Measurements from ENCODE around the gene STK33.

The STK33 gene

GRCh38 chr11:8604078-8604723, 10.2 kb upstream of the STK33 start:
- FAIRE-seq: peak; percentile 73
- DNase-seq (ENCODE audit: extremely low spot score, insufficient read length, low read depth): no peak

DNA sequence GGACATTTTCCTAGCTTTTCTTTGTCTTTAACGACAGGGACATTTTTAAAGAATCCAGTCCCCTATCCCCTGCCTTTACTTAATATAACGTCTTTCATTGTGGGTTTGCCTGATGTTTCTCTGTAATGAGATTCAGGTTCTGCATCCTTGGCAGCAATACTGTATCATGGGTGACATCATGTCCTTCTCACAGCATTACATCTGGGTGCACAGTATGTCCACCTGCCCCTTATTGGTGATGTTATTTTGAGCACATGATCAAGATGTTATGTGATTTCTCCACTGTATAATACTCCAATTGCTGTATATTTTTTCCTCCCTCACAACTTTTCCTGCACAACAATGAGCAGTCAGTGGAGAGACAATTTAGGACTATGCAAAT, 9.7 kb upstream of the STK33 start:
- no peak for FAIRE-seq

DNA sequence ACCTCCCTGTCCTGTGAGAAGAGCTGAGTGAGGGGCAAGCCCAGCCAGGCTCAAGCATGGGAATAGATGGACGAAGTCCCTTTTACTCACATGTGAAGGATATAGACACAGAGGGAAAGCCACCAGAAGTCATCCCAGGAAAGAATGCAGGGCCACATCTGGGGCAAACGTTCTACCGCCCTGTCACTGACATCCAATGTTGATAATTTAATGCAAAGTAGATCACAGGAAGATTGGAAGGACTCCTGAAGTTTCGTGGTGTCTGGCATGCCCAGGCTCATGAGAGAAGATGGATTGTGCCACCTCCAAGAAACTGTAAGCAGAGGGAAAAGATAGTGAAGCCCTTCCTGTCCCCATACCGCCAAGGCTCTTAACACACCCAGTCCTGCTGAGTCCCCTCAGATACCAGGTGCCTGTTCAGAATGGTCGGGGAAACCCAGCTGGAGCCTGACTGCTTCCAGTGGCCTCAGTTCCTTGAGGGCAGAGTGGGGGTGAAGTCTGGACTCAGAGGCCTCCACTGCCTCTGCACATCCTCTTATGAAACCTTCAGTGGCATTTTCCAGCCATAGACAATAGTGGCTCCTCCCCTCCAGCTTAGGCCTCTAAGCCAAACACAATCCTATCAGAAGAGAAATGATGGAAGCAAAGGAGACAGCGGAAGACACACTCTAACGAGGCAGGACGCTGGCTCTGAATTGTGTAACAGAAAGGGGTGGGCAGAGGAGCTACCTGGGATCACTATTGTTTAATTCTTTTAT, 7.5 kb upstream of the STK33 start:
- no peak for DNase-seq (ENCODE audit: extremely low spot score, insufficient read length, low read depth)

More for the DNA sequence above, 9.7 kb upstream of the STK33 start:
- no peak for DNase-seq (ENCODE audit: extremely low spot score, insufficient read length, low read depth)

GRCh38 chr11:8598506-8598905, 4.5 kb upstream of the STK33 start:
- no peak for DNase-seq (ENCODE audit: extremely low spot score, insufficient read length, low read depth)
- FAIRE-seq: no peak

More for the DNA sequence above, 7.5 kb upstream of the STK33 start:
- FAIRE-seq: no peak

DNA sequence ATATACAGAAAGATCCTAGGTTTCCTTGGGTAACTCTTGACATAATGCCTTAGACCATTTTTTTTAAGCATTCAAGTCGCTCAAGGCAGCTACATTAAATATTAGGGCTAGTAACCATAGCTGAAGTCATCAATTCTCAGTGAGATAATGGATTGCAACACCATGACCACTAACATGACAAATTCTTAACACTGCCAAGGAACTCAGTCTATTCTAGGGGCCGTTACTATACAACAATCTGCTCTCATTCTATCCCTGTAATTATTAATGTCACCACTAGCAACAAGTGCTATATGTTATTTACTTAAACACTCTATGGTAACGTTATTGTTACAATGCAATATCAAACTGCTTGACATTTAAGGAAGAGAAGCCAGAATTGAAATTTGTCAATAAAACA, 3.2 kb upstream of the STK33 start:
- no peak for DNase-seq (ENCODE audit: extremely low spot score, insufficient read length, low read depth)
- FAIRE-seq: no peak

- DNase-seq (ENCODE audit: extremely low spot score, insufficient read length, low read depth) (no peak), FAIRE-seq (no peak)
Measured at GRCh38 chr11:8596504-8597046, 2.5 kb upstream of the STK33 start.

- DNase-seq (ENCODE audit: extremely low spot score, insufficient read length, low read depth) (no peak), FAIRE-seq (no peak)
Measured at GRCh38 chr11:8593455-8593854, 573 bp downstream of the STK33 start.

DNA sequence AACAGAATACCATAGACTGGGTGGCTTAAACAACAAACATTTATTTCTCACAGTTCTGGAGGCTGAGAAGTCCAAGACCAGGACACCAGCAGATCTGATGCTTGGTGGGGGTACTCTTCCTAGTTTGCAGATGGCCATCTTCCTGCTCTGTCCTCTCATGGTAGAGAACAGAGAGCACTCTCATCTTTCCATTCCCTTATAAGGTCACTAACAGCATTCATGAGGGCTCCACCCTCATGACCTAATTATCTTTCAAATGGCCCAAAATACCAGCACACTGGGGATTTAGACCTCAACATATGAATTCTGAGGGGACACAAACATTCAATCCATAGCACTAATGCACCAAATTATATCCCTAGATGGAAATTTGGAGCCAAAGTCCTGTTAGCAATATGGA, 6.1 kb downstream of the STK33 start:
- DNase-seq (ENCODE audit: extremely low spot score, insufficient read length, low read depth) (no peak), FAIRE-seq (no peak)

DNA sequence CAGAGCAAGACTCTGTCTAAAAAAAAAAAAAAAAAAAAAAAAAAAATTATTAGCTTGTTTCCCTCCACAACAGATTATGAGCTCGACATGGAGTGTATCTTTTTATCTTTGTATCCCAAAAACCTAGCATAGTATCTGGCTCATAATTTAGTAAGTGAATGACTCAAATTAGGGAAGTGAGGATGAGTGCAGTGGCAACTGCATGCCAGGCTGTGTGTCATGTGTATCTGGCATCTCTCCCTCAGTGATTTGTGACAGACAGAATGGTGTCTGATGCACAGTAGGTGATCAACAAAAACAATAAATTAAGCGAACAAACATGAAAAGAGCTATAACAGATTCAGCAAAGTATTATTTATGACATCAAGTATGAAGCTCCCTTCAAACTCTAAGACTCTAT, 7.2 kb downstream of the STK33 start:
- no peak for FAIRE-seq
- DNase-seq (ENCODE audit: extremely low spot score, insufficient read length, low read depth): no peak

DNA sequence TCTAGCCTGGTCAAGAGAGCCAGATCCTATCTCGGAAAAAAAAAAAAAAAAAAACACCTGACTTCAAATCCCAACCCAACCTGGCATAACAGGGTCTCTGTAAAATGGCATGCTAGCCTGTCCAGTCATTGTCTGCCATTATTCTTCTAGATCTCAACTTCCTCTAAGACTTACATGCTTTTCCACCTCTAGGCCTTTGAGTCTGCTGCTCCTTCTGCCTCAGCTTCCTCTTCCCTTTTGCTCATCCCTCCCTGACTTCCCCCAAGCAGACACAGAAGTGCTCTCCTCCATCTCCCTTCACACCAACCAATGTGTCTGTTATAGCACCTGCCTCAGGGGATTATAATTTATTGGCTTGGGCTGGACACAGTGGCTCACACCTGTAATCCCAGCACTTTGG, 7.8 kb downstream of the STK33 start:
- DNase-seq (ENCODE audit: extremely low spot score, insufficient read length, low read depth) (no peak), FAIRE-seq (no peak)

- no peak for DNase-seq (ENCODE audit: extremely low spot score, insufficient read length, low read depth)
- no peak for FAIRE-seq
Measured at GRCh38 chr11:8584511-8584910, 9.5 kb downstream of the STK33 start.

- FAIRE-seq (no peak), DNase-seq (ENCODE audit: extremely low spot score, insufficient read length, low read depth) (no peak)
Measured at GRCh38 chr11:8584082-8584481, 9.9 kb downstream of the STK33 start.

DNA sequence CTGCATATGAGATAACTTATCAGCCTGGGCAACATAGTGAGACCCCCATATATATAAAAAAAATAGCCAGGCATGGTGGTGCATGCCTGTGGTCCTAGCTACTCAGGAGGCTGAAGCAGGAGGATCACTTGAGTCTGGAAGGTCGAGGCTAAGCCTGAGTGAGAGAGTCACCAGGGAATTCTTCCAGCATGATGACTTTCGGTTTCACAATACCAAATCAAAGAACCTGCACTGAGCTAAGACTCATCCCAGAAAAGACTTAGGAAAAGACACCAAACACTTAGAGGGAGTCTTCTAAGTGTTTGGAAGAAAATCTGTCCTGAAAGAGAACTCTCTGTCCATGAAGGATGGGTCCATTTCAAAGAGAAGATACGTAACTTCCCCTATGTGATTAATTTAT, 12.7 kb downstream of the STK33 start:
- no peak for FAIRE-seq
- DNase-seq (ENCODE audit: extremely low spot score, insufficient read length, low read depth): no peak

GRCh38 chr11:8577791-8578581, 16.0 kb downstream of the STK33 start:
- no peak for FAIRE-seq
- no peak for DNase-seq (ENCODE audit: extremely low spot score, insufficient read length, low read depth)

DNA sequence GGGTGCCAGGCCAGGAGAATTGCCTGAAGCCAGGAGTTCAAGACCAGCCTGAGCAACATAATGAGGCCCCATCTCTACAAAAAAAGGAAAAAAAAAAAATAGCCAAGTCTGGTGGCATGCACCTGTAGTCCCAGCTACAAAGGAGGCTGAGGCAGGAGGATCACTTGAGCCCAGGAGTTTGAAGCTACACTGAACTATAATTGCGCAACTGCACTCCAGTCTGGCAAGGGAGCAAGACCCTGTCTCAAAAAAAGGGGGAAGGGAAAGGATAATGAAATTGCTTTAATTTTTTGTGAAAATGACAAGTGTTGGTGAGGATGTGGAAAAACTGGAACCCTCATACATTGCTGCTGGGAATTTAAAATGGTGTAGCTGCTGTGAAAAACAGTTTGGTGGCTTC, 19.2 kb downstream of the STK33 start:
- FAIRE-seq (no peak), DNase-seq (ENCODE audit: extremely low spot score, insufficient read length, low read depth) (no peak)

DNA sequence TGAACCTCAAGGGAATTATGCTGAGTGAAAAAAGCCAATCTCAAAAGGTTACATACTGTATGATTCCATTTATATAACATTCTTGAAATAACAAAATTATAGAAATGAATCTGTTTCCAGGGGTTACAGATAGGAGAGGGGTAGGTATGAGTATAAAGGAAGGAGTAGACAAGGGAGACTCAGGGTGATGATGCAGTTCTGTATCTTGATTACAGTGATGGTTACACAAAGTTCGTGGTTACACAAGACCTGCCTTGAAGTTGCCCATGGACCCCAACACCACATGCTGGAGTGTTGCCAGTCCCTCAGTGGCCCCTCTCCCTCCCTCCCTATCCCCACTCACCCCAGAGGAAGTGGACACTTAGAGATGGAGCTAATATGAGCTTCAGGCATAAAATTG, 20.3 kb downstream of the STK33 start:
- FAIRE-seq (no peak), DNase-seq (ENCODE audit: extremely low spot score, insufficient read length, low read depth) (no peak)

- FAIRE-seq (no peak), DNase-seq (ENCODE audit: extremely low spot score, insufficient read length, low read depth) (no peak)
Measured at GRCh38 chr11:8567602-8568198, 26.3 kb downstream of the STK33 start.

DNA sequence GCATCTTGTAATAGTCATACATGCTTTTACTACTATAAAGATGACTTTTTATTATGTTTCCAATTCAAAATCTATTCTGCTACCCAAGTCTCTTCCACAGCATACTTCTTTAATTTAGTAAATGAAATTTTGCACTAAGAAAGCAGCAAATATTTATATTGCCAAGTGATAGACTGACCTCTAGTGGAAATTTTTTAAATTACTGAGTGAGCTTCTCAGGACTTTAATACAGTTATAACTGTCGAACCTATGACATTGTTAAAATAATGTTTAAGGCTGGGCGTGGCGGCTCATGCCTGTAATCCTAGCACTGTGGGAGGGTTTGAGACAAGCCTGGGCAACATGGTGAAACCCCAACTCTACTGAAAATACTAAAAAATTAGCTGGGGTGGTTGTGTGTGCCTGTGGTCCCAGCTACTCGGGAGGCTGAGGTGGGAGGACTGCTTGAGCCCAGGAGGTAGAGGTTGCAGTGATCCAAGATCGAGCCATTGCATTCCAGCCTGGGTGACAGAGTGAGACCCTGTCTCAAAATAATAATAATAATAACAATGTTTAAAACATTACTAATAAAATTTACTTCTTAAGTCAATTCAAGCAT, 27.3 kb downstream of the STK33 start:
- DNase-seq (ENCODE audit: extremely low spot score, insufficient read length, low read depth): no peak

DNA sequence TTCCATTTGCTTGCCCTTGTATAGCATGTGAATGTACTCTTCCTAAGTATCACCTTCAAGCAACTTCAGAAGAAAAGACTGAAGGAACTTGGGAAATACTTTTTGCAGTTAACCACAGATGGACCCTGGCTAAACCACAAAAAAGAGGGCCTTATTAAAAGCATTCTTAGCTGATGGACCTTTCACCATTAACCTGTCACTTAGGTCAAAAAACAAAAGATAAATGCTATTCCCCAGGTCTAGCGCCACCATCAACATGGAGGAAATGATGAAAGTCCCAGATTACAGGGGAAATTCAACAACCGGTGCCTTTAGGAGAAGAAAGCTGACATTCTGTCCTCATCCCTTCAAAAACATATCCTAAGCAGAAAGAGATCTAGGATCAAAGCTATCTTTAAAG, 29.5 kb downstream of the STK33 start:
- DNase-seq (ENCODE audit: extremely low spot score, insufficient read length, low read depth): no peak
- no peak for FAIRE-seq

More for the DNA sequence above, 27.3 kb downstream of the STK33 start:
- FAIRE-seq: peak; percentile 54

- no peak for DNase-seq (ENCODE audit: extremely low spot score, insufficient read length, low read depth)
- no peak for FAIRE-seq
Measured at GRCh38 chr11:8561461-8561860, 32.6 kb downstream of the STK33 start.

Data from GM18507 (cell line).